HUES6 (cell line): ENCODE data around the gene PIK3R1.

Experiments
- H3K27ac ChIP-seq: 2 replicates; pipeline ENCODE4 v1.7.0; 2013; ENCODE audit warnings: low read depth, mild to moderate bottlenecking, low read length, inconsistent platforms
- H3K27me3 ChIP-seq: 2 replicates; pipeline ENCODE4 v1.6.1; 2013; ENCODE audit warnings: low read length; ENCODE audit not compliant: control insufficient read depth, insufficient read depth
- H3K36me3 ChIP-seq: 2 replicates; pipeline ENCODE4 v1.6.1; 2013; ENCODE audit warnings: low read length; ENCODE audit not compliant: control insufficient read depth, insufficient read depth
- H3K4me1 ChIP-seq: 2 replicates; pipeline ENCODE4 v1.6.1; 2013; ENCODE audit warnings: low read length; ENCODE audit not compliant: control insufficient read depth, insufficient read depth
- H3K4me3 ChIP-seq: 2 replicates; pipeline ENCODE4 v1.5.1; 2013; ENCODE audit warnings: low read depth, low read length
- H3K9ac ChIP-seq: one replicate; pipeline ENCODE4 v1.6.1; 2013; ENCODE audit warnings: mild to moderate bottlenecking, low read length
- H3K9me3 ChIP-seq: 2 replicates; pipeline ENCODE4 v1.6.1; 2013; ENCODE audit warnings: low read depth, low read length; ENCODE audit not compliant: control insufficient read depth, insufficient read depth

PIK3R1 gene

GRCh38 chr5:68239487-68239886, 23.9 kb downstream of the PIK3R1 start:
- H3K36me3 ChIP-seq: no peaks in the 10 kb centered on the region
- H3K4me3 ChIP-seq: no peak overlapping the region
- no peak overlapping the region for H3K27ac ChIP-seq
- H3K4me1 ChIP-seq: peaks cover 12% of the 10 kb centered on the region; the same call in 1 of the 2 replicates
- no peaks in the 10 kb centered on the region for H3K9me3 ChIP-seq
- no peaks in the 10 kb centered on the region for H3K27me3 ChIP-seq
- no peak overlapping the region for H3K9ac ChIP-seq

- Histone ChIP-seq H3K4me1 (peaks cover 12% of the 10 kb centered on the region; the same call in 1 of the 2 replicates), H3K9me3 (no peaks in the 10 kb centered on the region), H3K4me3 (no peak overlapping the region), H3K36me3 (no peaks in the 10 kb centered on the region), H3K9ac (no peak overlapping the region), H3K27me3 (no peaks in the 10 kb centered on the region), H3K27ac (no peak overlapping the region)
Measured at GRCh38 chr5:68240202-68240601, 24.6 kb downstream of the PIK3R1 start.

GRCh38 chr5:68240771-68241170, 25.2 kb downstream of the PIK3R1 start:
- peaks cover 12% of the 10 kb centered on the region; the same call in 1 of the 2 replicates for H3K4me1 ChIP-seq
- no peak overlapping the region for H3K27ac ChIP-seq
- no peaks in the 10 kb centered on the region for H3K27me3 ChIP-seq

DNA sequence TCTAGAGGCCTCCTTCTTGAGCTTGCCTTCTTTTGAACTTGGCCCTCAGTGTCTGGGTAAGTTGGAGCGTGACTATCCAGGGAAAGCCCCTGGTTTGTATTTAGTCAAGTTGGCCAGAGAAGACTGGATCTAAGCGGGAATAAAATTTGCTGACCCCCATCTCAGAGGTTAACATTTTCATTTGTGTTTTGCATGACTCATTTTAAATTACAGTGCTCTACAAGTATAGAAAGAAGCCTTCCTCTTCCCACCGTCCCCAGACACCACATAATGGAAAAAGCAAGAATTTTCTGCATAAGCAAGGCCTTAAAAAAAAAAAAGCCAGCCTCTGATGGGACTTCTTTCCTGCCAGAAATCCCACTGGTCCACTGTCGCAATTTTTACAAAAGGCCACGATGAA, 27.2 kb downstream of the PIK3R1 start:
- Histone ChIP-seq H3K4me3 (no peak overlapping the region), H3K36me3 (no peaks in the 10 kb centered on the region), H3K9ac (no peak overlapping the region), H3K27me3 (no peaks in the 10 kb centered on the region), H3K4me1 (peaks cover 10% of the 10 kb centered on the region; the same call in 1 of the 2 replicates), H3K9me3 (no peaks in the 10 kb centered on the region), H3K27ac (no peak overlapping the region)

More at GRCh38 chr5:68240771-68241170, 25.2 kb downstream of the PIK3R1 start:
- no peak overlapping the region for H3K4me3 ChIP-seq
- no peaks in the 10 kb centered on the region for H3K9me3 ChIP-seq
- H3K36me3 ChIP-seq: no peaks in the 10 kb centered on the region
- H3K9ac ChIP-seq: no peak overlapping the region

GRCh38 chr5:68243251-68243650, 27.7 kb downstream of the PIK3R1 start:
- H3K4me1 ChIP-seq: peaks cover 7% of the 10 kb centered on the region; the same call in 1 of the 2 replicates
- H3K27me3 ChIP-seq: no peaks in the 10 kb centered on the region
- no peak overlapping the region for H3K27ac ChIP-seq
- H3K9me3 ChIP-seq: no peaks in the 10 kb centered on the region
- H3K36me3 ChIP-seq: no peaks in the 10 kb centered on the region
- H3K4me3 ChIP-seq: no peak overlapping the region
- no peak overlapping the region for H3K9ac ChIP-seq

GRCh38 chr5:68243681-68244080, 28.1 kb downstream of the PIK3R1 start:
- H3K27ac ChIP-seq: no peak overlapping the region

GRCh38 chr5:68245319-68245718, 29.8 kb downstream of the PIK3R1 start:
- no peak overlapping the region for H3K27ac ChIP-seq
- H3K27me3 ChIP-seq: no peaks in the 10 kb centered on the region
- no peak overlapping the region for H3K4me3 ChIP-seq
- peaks cover 22% of the 10 kb centered on the region for H3K4me1 ChIP-seq
- no peak overlapping the region for H3K9ac ChIP-seq
- H3K9me3 ChIP-seq: no peaks in the 10 kb centered on the region
- no peaks in the 10 kb centered on the region for H3K36me3 ChIP-seq

More at GRCh38 chr5:68243681-68244080, 28.1 kb downstream of the PIK3R1 start:
- no peak overlapping the region for H3K4me3 ChIP-seq
- no peak overlapping the region for H3K9ac ChIP-seq
- H3K27me3 ChIP-seq: no peaks in the 10 kb centered on the region
- no peaks in the 10 kb centered on the region for H3K9me3 ChIP-seq
- H3K36me3 ChIP-seq: no peaks in the 10 kb centered on the region
- peaks cover 11% of the 10 kb centered on the region for H3K4me1 ChIP-seq

GRCh38 chr5:68246802-68247201, 31.2 kb downstream of the PIK3R1 start:
- H3K27ac ChIP-seq: no peak overlapping the region
- no peaks in the 10 kb centered on the region for H3K27me3 ChIP-seq
- no peaks in the 10 kb centered on the region for H3K36me3 ChIP-seq
- no peak overlapping the region for H3K4me3 ChIP-seq
- peaks cover 36% of the 10 kb centered on the region for H3K4me1 ChIP-seq
- no peaks in the 10 kb centered on the region for H3K9me3 ChIP-seq
- no peak overlapping the region for H3K9ac ChIP-seq

GRCh38 chr5:68247627-68248026, 32.1 kb downstream of the PIK3R1 start:
- H3K36me3 ChIP-seq: no peaks in the 10 kb centered on the region
- no peak overlapping the region for H3K9ac ChIP-seq
- no peaks in the 10 kb centered on the region for H3K27me3 ChIP-seq
- H3K4me1 ChIP-seq: peaks cover 44% of the 10 kb centered on the region
- H3K27ac ChIP-seq: no peak overlapping the region
- H3K9me3 ChIP-seq: no peaks in the 10 kb centered on the region
- H3K4me3 ChIP-seq: no peak overlapping the region

- Histone ChIP-seq H3K9ac (no peak overlapping the region), H3K4me1 (peaks cover 44% of the 10 kb centered on the region), H3K27me3 (no peaks in the 10 kb centered on the region)
Measured at GRCh38 chr5:68248896-68249295, 33.3 kb downstream of the PIK3R1 start.

GRCh38 chr5:68249520-68249919, 34.0 kb downstream of the PIK3R1 start:
- H3K27me3 ChIP-seq: no peaks in the 10 kb centered on the region
- no peaks in the 10 kb centered on the region for H3K36me3 ChIP-seq
- H3K27ac ChIP-seq: no peak overlapping the region
- peaks cover 44% of the 10 kb centered on the region for H3K4me1 ChIP-seq
- H3K4me3 ChIP-seq: no peak overlapping the region; the same call in 1 of the 2 replicates
- no peaks in the 10 kb centered on the region for H3K9me3 ChIP-seq
- H3K9ac ChIP-seq: peak overlapping the region; percentile 37

More at GRCh38 chr5:68248896-68249295, 33.3 kb downstream of the PIK3R1 start:
- Histone ChIP-seq H3K4me3 (no peak overlapping the region), H3K36me3 (no peaks in the 10 kb centered on the region), H3K27ac (no peak overlapping the region), H3K9me3 (no peaks in the 10 kb centered on the region)
